ENCODE measurements around the gene LRRC32.
A peak's percentile ranks its signal among the peaks of the same experiment; 100 is the strongest.
"Not testable (repeated sequence)": the region's sequence is repeated elsewhere in the genome, so short reads cannot be mapped to it uniquely, and the experiment has no call there.

LRRC32 gene

DNA sequence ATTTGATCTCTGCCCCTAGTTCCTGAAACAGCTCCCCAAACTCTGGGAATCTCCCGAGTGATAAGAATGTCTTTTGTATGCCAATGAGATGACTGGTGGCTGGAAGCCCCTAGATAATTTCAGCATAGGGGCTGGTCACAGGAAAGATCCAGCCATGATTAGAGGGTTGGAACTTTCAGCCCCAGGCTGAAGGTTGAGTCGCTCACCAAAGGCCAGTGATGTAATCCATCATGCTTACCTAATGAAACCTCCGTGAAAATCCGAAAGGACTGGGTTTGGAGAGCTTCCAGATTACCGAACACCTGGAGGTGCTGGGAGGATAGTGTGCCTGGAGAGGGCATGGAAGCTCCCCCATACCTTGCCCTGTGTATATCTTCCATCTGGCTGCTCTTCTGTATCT lies 26.0 kb downstream of the LRRC32 start:
- no peak for DNase-seq

- DNase-seq = not testable (repeated sequence)
Observed at GRCh38 chr11:76643711-76644110, 26.8 kb downstream of the LRRC32 start.

DNA sequence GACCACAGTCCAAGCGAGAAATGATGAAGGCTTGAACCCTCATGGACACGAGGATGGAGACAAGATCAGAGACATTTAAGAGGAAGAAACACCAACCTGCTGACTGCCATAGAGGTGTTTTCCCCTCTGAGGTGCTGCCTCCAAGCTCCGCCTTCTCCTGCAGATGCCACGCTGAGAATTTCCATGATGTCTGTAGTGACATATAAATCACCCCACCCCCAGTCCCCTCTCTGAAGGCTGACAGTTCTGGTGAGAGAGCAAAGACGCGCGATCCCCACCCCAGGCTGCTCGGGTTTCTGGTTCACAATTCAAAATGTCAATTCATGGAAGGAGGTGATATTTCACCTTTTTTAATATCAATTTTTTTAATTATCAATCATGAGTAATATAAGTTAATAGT lies 28.2 kb downstream of the LRRC32 start:
- no peak for DNase-seq

GRCh38 chr11:76641905-76642304 lies 28.6 kb downstream of the LRRC32 start:
- no peak for DNase-seq

DNA sequence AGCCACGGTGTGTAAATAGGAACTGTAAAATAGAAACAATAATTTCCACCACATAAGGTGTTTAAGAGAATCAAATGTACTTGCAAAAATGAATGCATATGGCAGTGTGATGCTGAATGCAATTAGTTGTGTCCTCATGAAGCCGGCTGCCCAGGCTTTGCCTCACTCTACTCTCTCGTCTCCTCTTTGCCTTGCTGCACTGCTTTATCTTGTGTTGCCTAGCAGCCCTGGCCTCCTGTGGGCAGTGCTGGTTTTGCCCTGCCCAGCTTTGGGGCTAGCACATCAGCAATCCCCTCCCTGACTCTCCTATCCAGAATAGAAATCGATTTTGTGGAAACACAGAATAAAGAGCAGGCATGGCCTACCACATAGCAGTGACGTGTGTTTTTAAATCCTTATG lies 30.0 kb downstream of the LRRC32 start:
- no peak for DNase-seq

DNA sequence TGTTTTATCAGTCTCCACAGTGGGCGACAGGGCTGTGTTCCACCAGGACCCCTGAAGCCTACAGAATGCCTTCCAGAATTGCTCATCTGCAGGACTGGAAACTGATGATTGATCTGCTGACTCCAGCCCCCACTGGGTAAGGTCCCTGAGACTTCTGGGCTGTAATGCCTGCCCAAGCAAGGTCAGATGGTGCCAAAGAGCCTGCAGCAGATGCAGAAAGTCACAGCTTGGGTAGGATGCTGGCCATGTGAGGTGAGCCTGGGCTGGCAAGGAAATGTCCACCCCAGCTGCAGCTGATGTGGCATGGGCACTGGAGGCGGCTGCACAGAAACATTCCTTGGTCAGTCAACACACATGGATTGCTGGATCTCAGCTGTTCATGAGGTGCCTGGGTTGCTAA lies 30.9 kb downstream of the LRRC32 start:
- DNase-seq = no peak

DNA sequence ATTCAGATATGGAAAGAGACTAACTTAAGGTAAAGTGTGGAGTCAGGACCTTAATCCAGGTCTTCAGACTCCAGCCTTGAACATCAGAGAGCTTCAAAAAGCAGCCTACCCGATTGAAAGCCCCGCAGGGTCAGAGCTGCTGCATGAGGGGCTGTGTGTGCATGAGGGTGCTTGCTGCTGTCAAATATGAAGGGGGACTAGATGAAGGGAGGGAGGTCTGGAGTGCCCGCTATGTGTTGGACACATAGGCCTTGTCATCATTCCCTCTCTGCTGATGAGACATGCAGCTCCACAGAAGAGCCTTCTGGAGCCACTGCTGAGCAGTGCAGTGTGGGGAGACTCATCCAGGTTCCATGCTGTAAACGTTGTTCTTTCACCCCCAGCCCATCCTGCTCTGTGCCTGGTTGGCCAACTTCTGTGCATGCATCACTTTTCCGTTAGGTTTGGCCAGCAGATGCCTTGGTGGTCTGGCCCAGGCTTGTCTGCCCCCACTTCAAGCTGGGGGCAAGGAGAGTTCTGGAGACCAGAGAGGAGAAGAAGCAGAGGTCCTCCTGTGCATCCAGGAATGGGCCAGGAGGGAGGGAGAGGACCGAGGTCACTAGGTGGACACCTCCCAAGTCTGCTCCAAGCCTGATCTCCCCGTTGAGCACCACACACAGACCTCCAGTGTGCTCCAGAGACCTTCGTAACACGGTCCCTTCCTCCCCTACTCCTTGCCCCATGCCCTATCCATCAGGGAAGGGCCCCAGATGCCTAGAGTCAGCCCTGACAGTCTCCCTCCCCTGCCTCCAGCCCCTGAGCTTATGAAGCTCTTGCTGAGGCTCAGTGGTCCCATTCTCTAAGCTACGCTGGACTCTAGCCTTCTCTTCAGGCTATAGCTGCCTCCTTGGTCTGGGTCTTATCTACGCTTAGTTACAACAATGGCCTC lies 32.0 kb downstream of the LRRC32 start:
- no peak for DNase-seq

DNA sequence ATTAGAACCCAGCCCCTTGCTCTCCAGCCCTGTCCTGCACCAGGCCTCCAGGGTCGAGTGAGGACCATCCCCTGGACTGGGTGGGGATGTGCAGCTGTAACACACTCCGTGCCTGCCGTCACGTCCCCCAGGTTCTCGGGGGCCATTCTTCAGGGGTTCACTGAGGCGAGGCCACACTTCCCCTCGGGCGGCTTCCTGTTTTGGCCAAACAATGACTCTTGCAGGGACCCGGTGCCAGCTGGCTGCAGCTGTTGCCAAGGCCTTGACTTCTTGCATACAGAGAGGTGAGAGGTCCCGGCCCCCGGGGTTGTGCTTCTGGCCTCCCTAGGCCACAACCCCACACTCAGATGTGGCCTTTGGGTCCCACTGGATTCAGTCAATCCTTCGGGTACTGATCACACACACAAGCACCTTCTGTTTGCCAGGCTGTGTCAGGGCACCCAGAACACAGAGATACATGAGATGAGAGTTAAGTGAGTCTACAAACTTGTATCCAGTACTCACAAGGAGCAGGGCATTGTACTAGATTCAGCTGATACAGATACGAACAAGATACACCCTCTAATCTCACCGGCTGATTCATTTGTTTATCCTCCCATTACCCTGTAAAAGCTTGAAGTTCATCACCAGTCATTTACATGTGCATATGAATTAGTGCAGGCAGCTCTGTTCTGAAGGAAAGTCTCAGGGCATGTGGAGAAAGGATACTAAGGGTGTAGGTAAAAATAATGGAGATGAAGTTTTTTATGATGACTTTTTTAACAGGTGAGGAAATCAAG lies 32.9 kb downstream of the LRRC32 start:
- DNase-seq = no peak

GRCh38 chr11:76636826-76637460 lies 33.6 kb downstream of the LRRC32 start:
- no peak for DNase-seq

GRCh38 chr11:76635991-76636738 lies 34.4 kb downstream of the LRRC32 start:
- no peak for DNase-seq

- no peak for DNase-seq
Observed at GRCh38 chr11:76634886-76635285, 35.7 kb downstream of the LRRC32 start.

- DNase-seq = no peak
Observed at GRCh38 chr11:76632492-76632891, 38.1 kb downstream of the LRRC32 start.

GRCh38 chr11:76631566-76632308 lies 38.8 kb downstream of the LRRC32 start:
- DNase-seq = no peak

GRCh38 chr11:76630600-76631281 lies 39.8 kb downstream of the LRRC32 start:
- no peak for DNase-seq

- no peak for DNase-seq
Observed at GRCh38 chr11:76629853-76630599, 40.5 kb downstream of the LRRC32 start.

- peak; percentile 68 for DNase-seq
Observed at GRCh38 chr11:76629116-76629852, 41.3 kb downstream of the LRRC32 start.

DNA sequence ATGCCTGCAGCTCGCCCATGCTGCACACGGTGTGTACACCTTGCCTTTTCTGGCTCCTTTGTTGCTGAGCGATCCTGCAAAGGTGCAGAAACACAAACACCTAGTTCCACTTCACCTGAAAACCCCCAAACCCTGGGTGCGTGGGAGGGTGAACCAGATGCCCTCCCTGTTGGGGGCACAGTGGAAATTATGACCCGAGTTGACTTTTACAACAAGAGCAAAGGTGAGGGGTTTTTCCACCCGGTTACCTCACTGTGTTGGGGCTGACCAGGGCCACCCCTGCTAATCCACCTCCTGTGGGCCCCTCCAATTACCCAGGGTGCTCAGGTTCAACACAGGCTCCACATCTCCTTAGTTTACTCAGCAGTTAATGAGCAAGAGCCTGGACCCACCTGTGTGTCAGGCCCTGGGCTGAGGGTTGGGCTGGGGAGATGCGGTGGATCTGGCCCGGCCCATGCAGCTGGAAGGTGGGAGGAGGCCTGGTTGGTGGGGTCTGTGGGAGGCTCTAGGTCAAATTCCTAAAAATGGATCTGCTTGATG lies 42.1 kb downstream of the LRRC32 start:
- DNase-seq = no peak

DNA sequence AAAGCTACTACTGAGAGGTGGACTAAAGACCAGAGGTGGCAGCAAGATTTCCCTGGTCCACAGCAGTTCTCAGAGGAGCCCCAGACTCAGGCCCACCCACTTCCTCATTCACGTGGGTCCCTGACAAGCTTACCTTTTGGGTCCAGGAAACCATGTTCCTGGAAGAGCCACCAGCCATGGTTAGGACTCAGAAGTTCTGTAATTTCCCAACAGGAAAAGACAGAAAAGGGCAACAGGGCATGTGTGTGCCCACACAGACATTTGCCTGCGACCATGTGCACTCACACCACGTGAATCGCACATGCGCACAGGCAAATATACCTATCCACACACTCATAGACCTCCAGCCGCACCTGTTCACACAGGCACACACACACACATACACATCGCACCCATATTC lies 42.9 kb downstream of the LRRC32 start:
- no peak for DNase-seq

GRCh38 chr11:76626921-76627401 lies 43.6 kb downstream of the LRRC32 start:
- peak; percentile 78 for DNase-seq
